22Rv1 (cell line): ENCODE measurements around the gene ZBTB11.

ENCODE experiments used
- CTCF ChIP-seq: fragments of 450-650 bp; IDR thresholded peaks from 2 replicates; pipeline ENCODE4 v1.5.1; 2017; ENCODE audit warnings: mild to moderate bottlenecking
- ZFX ChIP-seq: fragments of 450-650 bp; IDR thresholded peaks from 2 replicates; pipeline ENCODE4 v1.6.1; 2017; ENCODE audit warnings: antibody characterized with exemption, borderline replicate concordance

GRCh38 chr3:101638261-101638745 lies 38.6 kb downstream of the ZBTB11 start:
- no peak for TF ChIP-seq CTCF
- no peak for TF ChIP-seq ZFX
